Transverse colon (tissue), 4 donors: ENCODE data around the gene FBXO44. TPM values are rescaled to one million over a fixed set of nuclear protein-coding genes. Genes with fewer than 3 reads are reported as not detected.

Experiments used
- DNase-seq: peaks from one replicate; pipeline ENCODE4 v3.0.0-alpha.2; 2019
- H3K27ac ChIP-seq, 4 donors: fragments of 200-600 bp; sonication (generic); 2 replicates each; pipeline ENCODE4 v1.5.1; 2016 to 2018; ENCODE audit warnings: inconsistent platforms in 4 of 4
- H3K27me3 ChIP-seq: fragments of 200-600 bp; sonication (generic); 2 replicates; pipeline ENCODE4 v1.5.1; 2017; ENCODE audit warnings: inconsistent platforms
- H3K36me3 ChIP-seq, 4 donors: fragments of 200-600 bp; sonication (generic); 2 replicates each; pipeline ENCODE4 v1.5.1; 2017 to 2019; ENCODE audit warnings: inconsistent platforms in 4 of 4
- H3K4me1 ChIP-seq, 4 donors: fragments of 200-600 bp; sonication (generic); 2 replicates each; pipeline ENCODE4 v1.5.1; 2017 to 2020; ENCODE audit warnings: inconsistent platforms in 4 of 4
- H3K4me3 ChIP-seq, 4 donors: fragments of 200-600 bp; sonication (generic); 1 replicate in 1 of 4; 2 replicates in 3 of 4; pipeline versions ENCODE4 v1.5.1 to v1.6.1; 2017 to 2019; ENCODE audit warnings: inconsistent platforms in 4 of 4
- H3K9me3 ChIP-seq, 2 donors: fragments of 200-600 bp; sonication (generic); 2 replicates each; pipeline ENCODE4 v1.5.1; 2017 to 2019; ENCODE audit warnings: inconsistent platforms in 2 of 2
- CTCF ChIP-seq, 5 experiments: fragments of 200-600 bp in 3 of 5; fragments of 450-650 bp in 2 of 5; sonication (generic) in 3 of 5; IDR thresholded peaks; 1 replicate in 2 of 5; 2 replicates in 3 of 5; pipeline ENCODE4 v1.5.1; 2016 to 2017; ENCODE audit warnings: antibody characterized with exemption in 5 of 5, inconsistent platforms in 3 of 5, mild to moderate bottlenecking in 2 of 5, moderate library complexity in 1 of 5
- EP300 ChIP-seq: sonication (generic); formaldehyde crosslinking; IDR thresholded peaks from one replicate; pipeline ENCODE4 v1.6.1; 2017; ENCODE audit warnings: antibody characterized with exemption, low read depth
- POLR2A ChIP-seq: fragments of 450-650 bp; IDR thresholded peaks from one replicate; pipeline ENCODE4 v1.6.1; 2016; ENCODE audit warnings: antibody characterized with exemption, mild to moderate bottlenecking, moderate library complexity
- POLR2AphosphoS5 ChIP-seq, 3 donors: sonication (generic); formaldehyde crosslinking; IDR thresholded peaks; one replicate each; pipeline ENCODE4 v1.6.1; 2016; ENCODE audit warnings: antibody characterized with exemption in 3 of 3
- whole genome bisulfite sequencing, 2 donors: methylation state at CpG; one replicate each; pipeline ENCODE4 v1.1.5; 2018; ENCODE audit warnings: low coverage in 1 of 2; 5-methylcytosine and 5-hydroxymethylcytosine counted together
- in situ Hi-C, 4 donors: fragments of 200-750 bp; cut with MboI; loops; one replicate each; pipeline versions ENCODE4 v1.15.0 to v1.15.1; 2017; ENCODE audit warnings: low sequenced_read_pairs in 3 of 4, low pct_ligation_motif_present in 1 of 4, low pct_unique_long_range_greater_than_20kb in 1 of 4
- intact Hi-C: fragments of 100-400 bp; cut with DNase I; formaldehyde crosslinking; loops from one replicate; pipeline ENCODE4 v1.15.1; 2023; ENCODE audit warnings: low total_unique reads
- total RNA-seq, 4 donors: library from RNA; depleted of rRNA; stranded (reverse); fragments of >200 nt; gene quantifications; one replicate each; pipeline ENCODE4 v1.1.0, GENCODE V29; 2016

The FBXO44 gene
- total RNA-seq, 4 donors from 2014 or later: 3.2 to 10.5 (median 6.9) TPM

DNA sequence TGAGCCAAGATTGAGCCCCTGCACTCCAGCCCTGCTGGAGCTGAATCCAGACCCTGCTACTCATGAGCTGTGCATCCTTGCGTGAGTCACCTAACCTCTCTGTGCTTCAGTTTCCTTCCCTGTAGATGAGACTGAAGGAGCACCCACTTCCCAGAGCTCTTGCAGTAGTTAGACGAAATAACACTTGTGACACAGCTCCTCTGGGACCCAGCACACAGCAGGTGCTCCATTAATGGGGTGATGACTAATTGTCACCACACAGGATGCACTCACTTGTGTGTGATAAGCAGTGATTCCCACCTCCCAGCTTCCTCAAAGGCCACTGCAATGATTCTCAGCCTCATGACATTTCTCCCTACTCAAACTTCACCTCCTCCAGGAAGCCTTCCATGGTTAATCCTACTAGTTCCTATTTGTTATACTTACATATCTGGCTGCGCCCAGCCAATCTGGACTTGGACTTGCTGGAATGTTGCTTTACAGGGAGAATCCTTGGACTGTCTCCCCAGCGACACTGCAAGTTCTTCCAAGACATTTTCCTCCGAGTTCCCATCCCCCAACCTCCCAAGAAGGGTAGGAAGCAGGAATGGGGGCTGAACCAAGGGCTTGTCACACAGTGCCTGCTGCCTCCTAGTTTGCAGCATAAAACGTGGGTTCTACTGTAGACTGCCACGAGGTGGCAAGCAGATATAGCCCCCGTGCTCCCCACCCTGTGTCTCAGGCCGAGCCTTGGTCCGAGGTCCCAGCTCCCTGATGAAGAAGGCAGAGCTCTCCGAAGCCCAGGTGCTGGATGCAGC is 54.1 kb downstream of the FBXO44 start:
- no peak for DNase-seq
- Histone ChIP-seq H3K27ac (no peak overlapping the region), H3K4me1 (no peaks in the 10 kb centered on the region), H3K9me3 (no peaks in the 10 kb centered on the region), H3K36me3 (no peaks in the 10 kb centered on the region), H3K4me3 (no peak overlapping the region), H3K27me3 (peaks cover 23% of the 10 kb centered on the region)
- 66 to 100% methylated on average over 1 to 11 of the region's 11 CpGs for WGBS, 2 donors
- in situ Hi-C loops: no loop called here
- intact Hi-C loops: no loop called here
- TF ChIP-seq POLR2AphosphoS5 (IDR thresholded peaks at IDR 0.05): no peak
- TF ChIP-seq EP300: no peak
- TF ChIP-seq POLR2A: no peak
- TF ChIP-seq CTCF (IDR thresholded peaks at IDR 0.05): no peak

GRCh38 chr1:11711490-11711889 is 56.8 kb downstream of the FBXO44 start:
- intact Hi-C loops (no loop called here), in situ Hi-C loops (loop anchor here in 3 of 4 donors (10.0 kb wide), 1 partner anchor 47 kb away; the partner anchor contains the start of gene FBXO6 (in 3 of the 3))
- WGBS, 2 donors: 85% methylated on average over 5 of the region's 5 CpGs; no CpG with 5 or more reads in 1 of the 2 donors
- H3K9me3 ChIP-seq: no peaks in the 10 kb centered on the region
- no peaks in the 10 kb centered on the region for H3K36me3 ChIP-seq
- H3K27me3 ChIP-seq: peaks cover 10% of the 10 kb centered on the region
- H3K27ac ChIP-seq: no peak overlapping the region
- DNase-seq: no peak
- TF ChIP-seq CTCF (IDR thresholded peaks at IDR 0.05) (no peak), POLR2AphosphoS5 (IDR thresholded peaks at IDR 0.05) (no peak), EP300 (no peak), POLR2A (no peak)
- no peak overlapping the region for H3K4me3 ChIP-seq
- H3K4me1 ChIP-seq: no peaks in the 10 kb centered on the region

- Histone ChIP-seq H3K9me3 (no peaks in the 10 kb centered on the region), H3K27me3 (peaks cover 9% of the 10 kb centered on the region), H3K4me3 (no peak overlapping the region), H3K27ac (no peak overlapping the region), H3K4me1 (no peaks in the 10 kb centered on the region), H3K36me3 (no peaks in the 10 kb centered on the region)
- TF ChIP-seq POLR2AphosphoS5 (IDR thresholded peaks at IDR 0.05) (no peak), EP300 (no peak)
- WGBS, 2 donors: 83% methylated on average over 8 of the region's 8 CpGs; no CpG with 5 or more reads in 1 of the 2 donors
- DNase-seq: no peak
- intact Hi-C loops (no loop called here), in situ Hi-C loops (loop anchor here in 3 of 4 donors (10.0 kb wide), 1 partner anchor 47 kb away; the partner anchor contains the start of gene FBXO6 (in 3 of the 3))
These were observed 57.6 kb downstream of the FBXO44 start for GRCh38 chr1:11712285-11712684.

Other genes with a start within 250 kb of the FBXO44 start
- gene DISP3, start 175.7 kb upstream of the FBXO44 start, total RNA-seq: 1 to 10 TPM in 1 of 4 donors, under 1 TPM in 2, not detected in 1; under 0.01 to 2.6 (median 0.16) TPM
- gene FBXO2, start 448 bp upstream of the FBXO44 start, total RNA-seq: 1 to 10 TPM in 1 of 4 donors, under 1 TPM in 1, not detected in 2; 0.82 to 3.7 TPM
- 1 to 10 TPM; 4.4 to 8.9 (median 5.2) TPM for gene FBXO6, start 9.3 kb downstream of the FBXO44 start, total RNA-seq
- gene MAD2L2, start 26.3 kb downstream of the FBXO44 start, total RNA-seq: 10 to 100 TPM in 1 of 4 donors, 1 to 10 TPM in 3; 5.2 to 11.4 (median 7.1) TPM
- gene DRAXIN, start 36.8 kb downstream of the FBXO44 start, total RNA-seq: under 1 TPM in 2 of 4 donors, not detected in 2; 0.14 to 0.16 TPM
- gene AGTRAP, start 81.3 kb downstream of the FBXO44 start, total RNA-seq: 10 to 100 TPM in 3 of 4 donors, 1 to 10 TPM in 1; 1.2 to 27.0 (median 22.7) TPM
- gene C1orf167, start 107.3 kb downstream of the FBXO44 start, total RNA-seq: under 1 TPM in 1 of 4 donors, not detected in 3; 0.48 TPM
- gene MTHFR, start 151.1 kb downstream of the FBXO44 start, total RNA-seq: 100 to 1,000 TPM in 1 of 4 donors, 10 to 100 TPM in 3; 42.8 to 141 (median 48.3) TPM
- gene CLCN6, start 151.3 kb downstream of the FBXO44 start, total RNA-seq: 100 to 1,000 TPM in 1 of 4 donors, 10 to 100 TPM in 3; 14.0 to 184 (median 30.7) TPM
- gene NPPA, start 192.9 kb downstream of the FBXO44 start, total RNA-seq: not detected
- not detected for gene NPPB, start 204.1 kb downstream of the FBXO44 start, total RNA-seq